Hepatocyte (in vitro differentiated cells): ENCODE data around the gene SAP130. TPM values are rescaled to one million over a fixed set of nuclear protein-coding genes. Genes with fewer than 3 reads are reported as not detected.

ENCODE experiments used
- DNase-seq: peaks from one replicate; pipeline ENCODE4 v3.0.0-alpha.2; 2016; ENCODE audit warnings: low spot score
- H2AFZ ChIP-seq: fragments of 200-600 bp; sonication (generic); 2 replicates; pipeline ENCODE4 v1.6.0; 2016; ENCODE audit warnings: antibody characterized with exemption, mild to moderate bottlenecking
- H3K27ac ChIP-seq: fragments of 200-600 bp; sonication (generic); 2 replicates; pipeline ENCODE4 v1.5.1; 2016; ENCODE audit warnings: mild to moderate bottlenecking
- H3K27me3 ChIP-seq: fragments of 200-600 bp; sonication (generic); 2 replicates; pipeline ENCODE4 v1.6.1; 2016
- H3K36me3 ChIP-seq: fragments of 200-600 bp; sonication (generic); replicated peaks from 2 replicates; pipeline ENCODE4 v1.5.1; 2016; ENCODE audit warnings: low read depth; ENCODE audit not compliant: insufficient read depth
- H3K4me1 ChIP-seq: fragments of 200-600 bp; sonication (generic); 2 replicates; pipeline ENCODE4 v1.5.1; 2016; ENCODE audit warnings: mild to moderate bottlenecking, moderate library complexity; ENCODE audit not compliant: insufficient read depth
- H3K4me2 ChIP-seq: fragments of 200-600 bp; sonication (generic); 2 replicates; pipeline ENCODE4 v1.6.0; 2016
- H3K4me3 ChIP-seq: fragments of 200-600 bp; sonication (generic); 2 replicates; pipeline ENCODE4 v1.5.1; 2016; ENCODE audit warnings: mild to moderate bottlenecking
- H3K79me2 ChIP-seq: fragments of 200-600 bp; sonication (generic); 2 replicates; pipeline ENCODE4 v1.6.0; 2017; ENCODE audit warnings: mild to moderate bottlenecking
- H3K9me2 ChIP-seq: fragments of 200-600 bp; sonication (generic); replicated peaks from 2 replicates; pipeline ENCODE4 v1.6.0; 2017; ENCODE audit warnings: mild to moderate bottlenecking; ENCODE audit not compliant: insufficient read depth
- H3K9me3 ChIP-seq: fragments of 200-600 bp; sonication (generic); 2 replicates; pipeline ENCODE4 v1.5.1; 2016; ENCODE audit warnings: low read depth, mild to moderate bottlenecking
- H4K20me1 ChIP-seq: fragments of 200-600 bp; sonication (generic); 2 replicates; pipeline ENCODE4 v1.6.0; 2016; ENCODE audit warnings: mild to moderate bottlenecking; ENCODE audit not compliant: insufficient read depth, poor library complexity, severe bottlenecking
- CTCF ChIP-seq: fragments of 200-600 bp; sonication (generic); IDR thresholded peaks from 2 replicates; pipeline ENCODE4 v1.5.1; 2016; ENCODE audit warnings: antibody characterized with exemption, mild to moderate bottlenecking; ENCODE audit not compliant: poor library complexity
- EZH2 ChIP-seq: fragments of 200-600 bp; sonication (generic); IDR thresholded peaks from 2 replicates; pipeline ENCODE4 v1.6.1; 2016; ENCODE audit warnings: antibody characterized with exemption, mild to moderate bottlenecking, borderline replicate concordance
- EZH2phosphoT487 ChIP-seq: fragments of 200-600 bp; sonication (generic); IDR thresholded peaks from one replicate; pipeline ENCODE4 v1.6.1; 2018; ENCODE audit warnings: antibody characterized with exemption, mild to moderate bottlenecking, low read depth, moderate library complexity; ENCODE audit not compliant: unreplicated experiment, severe bottlenecking
- WGBS: methylation state at CpG from one replicate; pipeline ENCODE4 v1.1.6; 2016; ENCODE audit warnings: low lambda C conversion rate; ENCODE audit errors: missing lambda C conversion rate; 5-methylcytosine and 5-hydroxymethylcytosine counted together
- polyA plus RNA-seq: library from polyadenylated mRNA; unstranded; fragments of >200 nt; fragmentation: Nextera tagmentation; extraction: Ambion mirVana; gene quantifications from 2 replicates; pipeline ENCODE4 v1.2.1, GENCODE V29; 2016
- total RNA-seq: library from RNA; depleted of rRNA; stranded (reverse); fragments of >200 nt; gene quantifications from 2 replicates; pipeline ENCODE4 v1.2.3, GENCODE V29; 2014

Gene SAP130
- total and polyA plus RNA-seq, 2 experiments from 2014 or later: 12.6 to 12.7 TPM

GRCh38 chr2:128016620-128017019 is 11.2 kb downstream of the SAP130 start:
- DNase-seq: no peak
- Histone ChIP-seq H4K20me1 (no peaks in the 10 kb centered on the region), H3K79me2 (peaks cover 10% of the 10 kb centered on the region), H3K9me3 (no peaks in the 10 kb centered on the region), H3K4me3 (no peak overlapping the region), H3K4me1 (no peaks in the 10 kb centered on the region), H3K27ac (no peak overlapping the region), H3K4me2 (no peak overlapping the region), H3K36me3 (peaks cover 4% of the 10 kb centered on the region), H3K9me2 (no peaks in the 10 kb centered on the region), H3K27me3 (no peaks in the 10 kb centered on the region), H2AFZ (no peak overlapping the region)
- WGBS: 100% methylated on average over 2 of the region's 2 CpGs
- TF ChIP-seq CTCF: no peak
- TF ChIP-seq EZH2phosphoT487: no peak
- TF ChIP-seq EZH2: no peak

GRCh38 chr2:128012698-128013097 is 15.2 kb downstream of the SAP130 start:
- Histone ChIP-seq H3K4me1 (no peaks in the 10 kb centered on the region), H3K4me3 (no peak overlapping the region), H3K9me2 (no peaks in the 10 kb centered on the region), H3K27ac (no peak overlapping the region), H4K20me1 (no peaks in the 10 kb centered on the region), H3K4me2 (no peak overlapping the region), H3K9me3 (no peaks in the 10 kb centered on the region), H2AFZ (no peak overlapping the region), H3K27me3 (no peaks in the 10 kb centered on the region), H3K79me2 (no peaks in the 10 kb centered on the region), H3K36me3 (peaks cover 4% of the 10 kb centered on the region)
- 98% methylated on average over 3 of the region's 3 CpGs for WGBS
- DNase-seq: no peak
- TF ChIP-seq EZH2 (no peak), EZH2phosphoT487 (no peak), CTCF (no peak)

GRCh38 chr2:128008074-128008672 is 19.7 kb downstream of the SAP130 start:
- H3K9me3 ChIP-seq: no peaks in the 10 kb centered on the region
- no peak overlapping the region for H3K4me2 ChIP-seq
- no peaks in the 10 kb centered on the region for H3K36me3 ChIP-seq
- no peak overlapping the region for H2AFZ ChIP-seq
- H3K27me3 ChIP-seq: no peaks in the 10 kb centered on the region
- H3K4me3 ChIP-seq: no peak overlapping the region
- H4K20me1 ChIP-seq: no peaks in the 10 kb centered on the region
- no peak overlapping the region for H3K27ac ChIP-seq
- no peak for DNase-seq
- WGBS: 97% methylated on average over 6 of the region's 6 CpGs
- TF ChIP-seq EZH2phosphoT487: no peak
- no peak for TF ChIP-seq EZH2
- TF ChIP-seq CTCF: no peak
- no peaks in the 10 kb centered on the region for H3K79me2 ChIP-seq
- no peaks in the 10 kb centered on the region for H3K9me2 ChIP-seq
- H3K4me1 ChIP-seq: no peaks in the 10 kb centered on the region
